Psoas muscle (tissue), 8 donors: ENCODE data around the gene NAV2. TPM values are rescaled to one million over a fixed set of nuclear protein-coding genes. Genes with fewer than 3 reads are reported as not detected.

Experiments
- ATAC-seq, 4 donors: fragments of 200-7000 bp; cut with Tn5 transposase; one replicate each; pipeline ENCODE4 v1.9.1; 2020; ENCODE audit warnings: moderate library complexity in 3 of 4, mild to moderate bottlenecking in 2 of 4
- DNase-seq, 2 donors: peaks; one replicate each; pipeline ENCODE4 v3.0.0-alpha.2; 2020
- H3K27ac ChIP-seq: fragments of 200-600 bp; one replicate; pipeline ENCODE4 v1.8.0; 2022
- H3K27me3 ChIP-seq, 3 donors: fragments of 200-600 bp in 1 of 3; one replicate each; pipeline versions ENCODE4 v1.6.1 to v1.8.0; 2013 to 2022; ENCODE audit warnings: low read length in 2 of 3, mild to moderate bottlenecking in 2 of 3, moderate library complexity in 1 of 3; ENCODE audit not compliant: insufficient read depth in 3 of 3
- H3K36me3 ChIP-seq, 2 donors: fragments of 200-600 bp in 1 of 2; one replicate each; pipeline versions ENCODE4 v1.6.1 to v1.8.0; 2013 to 2022; ENCODE audit warnings: low read depth in 1 of 2, mild to moderate bottlenecking in 1 of 2, moderate library complexity in 1 of 2; ENCODE audit not compliant: insufficient read depth in 1 of 2
- H3K4me1 ChIP-seq: fragments of 200-600 bp; one replicate; pipeline ENCODE4 v1.8.0; 2022
- H3K4me3 ChIP-seq: fragments of 200-600 bp; one replicate; pipeline ENCODE4 v1.8.0; 2022; ENCODE audit warnings: mild to moderate bottlenecking
- H3K9me3 ChIP-seq: fragments of 200-600 bp; one replicate; pipeline ENCODE4 v1.8.0; 2022
- whole genome bisulfite sequencing, 3 donors: extraction: QIAGEN DNeasy Blood & Tissue Kit; methylation state at CpG; one replicate each; pipeline versions ENCODE4 v1.1.6 to v1.1.7; 2013; 5-methylcytosine and 5-hydroxymethylcytosine counted together
- intact Hi-C, 2 donors: fragments of 100-400 bp; cut with DNase I; formaldehyde crosslinking; loops; one replicate each; pipeline versions ENCODE4 v1.11.0 to v1.14.2; 2022
- polyA plus RNA-seq, 3 donors: library from polyadenylated mRNA; stranded (reverse); fragments of 200-250 nt; gene quantifications; one replicate each; pipeline ENCODE4 v1.2.3, GENCODE V29; 2013
- total RNA-seq, 4 donors: library from RNA; stranded (reverse); fragmentation: NEBNext Ultra II Directional in 2 of 4; extraction: Animal tissue kit (Norgen Biotek cat#: 25700) in 2 of 4; gene quantifications; one replicate each; pipeline versions ENCODE4 v1.2.1 to v1.2.4, GENCODE V29; 2021 to 2023
- TF ChIP-seq, protein P1 (sequence below): fragments of 200-600 bp; IDR thresholded peaks from one replicate; pipeline ENCODE4 v1.8.0; 2022; ENCODE audit warnings: antibody characterized with exemption
- donor health status: healthy with polysubstance abuse.
- donor health status: DM: no; HTN: no; CAD: no; lungs with moderate emphysema.
- donor health status: Bipolar disorder and iron deficiency.
- donor health status: healthy.
- donor health status: DM: yes; HTN: yes; CAD: no.
- donor health status: DM: no; HTN: no; CAD: no.
- donor health status: DM: no; HTN: no; CAD: no.
- donor health status: DM: yes; HTN: yes; CAD: no.

Gene NAV2
- total and polyA plus RNA-seq, 7 donors, result 0.68 to 21.8 (median 2.9) TPM

DNA sequence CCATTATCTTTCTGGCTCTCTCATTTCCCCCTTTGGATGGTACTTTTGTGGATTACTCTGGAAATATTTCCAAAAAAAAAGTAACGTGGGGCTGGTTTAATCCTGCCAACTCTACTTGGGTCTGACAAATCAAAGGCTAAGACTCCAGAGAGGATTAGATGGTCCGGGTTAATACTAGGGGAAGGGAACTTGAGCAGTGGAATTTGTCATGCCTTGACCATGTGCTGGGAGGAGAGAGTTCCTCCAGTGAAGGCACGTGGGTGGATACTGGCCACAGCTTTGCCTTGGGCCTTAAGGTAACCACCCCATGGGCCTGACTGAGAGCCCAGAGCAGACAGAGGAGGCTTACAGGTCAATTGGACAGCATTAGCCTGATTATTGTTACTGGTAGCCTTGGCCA is 120.3 kb downstream of the NAV2 start:
- DNase-seq (no peak), ATAC-seq (peak in 1 of 4 donors; percentile 30)
- TF ChIP-seq, protein P1, sequence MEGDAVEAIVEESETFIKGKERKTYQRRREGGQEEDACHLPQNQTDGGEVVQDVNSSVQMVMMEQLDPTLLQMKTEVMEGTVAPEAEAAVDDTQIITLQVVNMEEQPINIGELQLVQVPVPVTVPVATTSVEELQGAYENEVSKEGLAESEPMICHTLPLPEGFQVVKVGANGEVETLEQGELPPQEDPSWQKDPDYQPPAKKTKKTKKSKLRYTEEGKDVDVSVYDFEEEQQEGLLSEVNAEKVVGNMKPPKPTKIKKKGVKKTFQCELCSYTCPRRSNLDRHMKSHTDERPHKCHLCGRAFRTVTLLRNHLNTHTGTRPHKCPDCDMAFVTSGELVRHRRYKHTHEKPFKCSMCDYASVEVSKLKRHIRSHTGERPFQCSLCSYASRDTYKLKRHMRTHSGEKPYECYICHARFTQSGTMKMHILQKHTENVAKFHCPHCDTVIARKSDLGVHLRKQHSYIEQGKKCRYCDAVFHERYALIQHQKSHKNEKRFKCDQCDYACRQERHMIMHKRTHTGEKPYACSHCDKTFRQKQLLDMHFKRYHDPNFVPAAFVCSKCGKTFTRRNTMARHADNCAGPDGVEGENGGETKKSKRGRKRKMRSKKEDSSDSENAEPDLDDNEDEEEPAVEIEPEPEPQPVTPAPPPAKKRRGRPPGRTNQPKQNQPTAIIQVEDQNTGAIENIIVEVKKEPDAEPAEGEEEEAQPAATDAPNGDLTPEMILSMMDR, result no peak
- no peak overlapping the region for H3K27ac ChIP-seq
- H3K4me1 ChIP-seq, result no peaks in the 10 kb centered on the region
- 53 to 82% (median 70%) methylated on average over 3 of the region's 3 CpGs for WGBS, 3 donors
- intact Hi-C loops, result no loop called here
- H3K9me3 ChIP-seq, result no peaks in the 10 kb centered on the region
- no peak overlapping the region for H3K4me3 ChIP-seq
- no peaks in the 10 kb centered on the region for H3K27me3 ChIP-seq
- H3K36me3 ChIP-seq, result peaks cover 0 to 13% of the 10 kb centered on the region in 2 donors

DNA sequence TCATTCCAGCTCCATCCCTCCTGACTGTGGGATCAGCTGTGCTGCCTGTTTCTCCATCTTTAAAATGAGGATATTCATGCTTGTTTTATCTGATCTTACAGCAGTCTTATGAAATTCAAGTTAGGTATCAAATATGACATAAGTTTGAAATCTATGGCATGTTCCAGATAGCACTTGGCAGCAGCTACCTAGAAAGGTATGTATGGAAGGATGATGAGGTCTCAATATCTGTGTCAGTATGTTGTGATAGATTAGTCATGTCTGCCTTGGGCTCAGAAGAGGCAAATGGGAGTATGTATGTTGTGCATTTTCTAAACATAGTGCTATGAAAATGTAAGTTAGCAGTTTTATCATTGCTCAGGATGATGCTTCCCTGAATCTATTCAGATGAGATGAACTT is 122.1 kb downstream of the NAV2 start:
- no peak overlapping the region for H3K4me3 ChIP-seq
- H3K9me3 ChIP-seq, result no peaks in the 10 kb centered on the region
- peaks cover 0 to 13% of the 10 kb centered on the region in 2 donors for H3K36me3 ChIP-seq
- intact Hi-C loops, result no loop called here
- H3K27me3 ChIP-seq, result no peaks in the 10 kb centered on the region
- H3K27ac ChIP-seq, result no peak overlapping the region
- no peaks in the 10 kb centered on the region for H3K4me1 ChIP-seq
- no peak for DNase-seq
- TF ChIP-seq, protein P1, result no peak
- ATAC-seq, result no peak

DNA sequence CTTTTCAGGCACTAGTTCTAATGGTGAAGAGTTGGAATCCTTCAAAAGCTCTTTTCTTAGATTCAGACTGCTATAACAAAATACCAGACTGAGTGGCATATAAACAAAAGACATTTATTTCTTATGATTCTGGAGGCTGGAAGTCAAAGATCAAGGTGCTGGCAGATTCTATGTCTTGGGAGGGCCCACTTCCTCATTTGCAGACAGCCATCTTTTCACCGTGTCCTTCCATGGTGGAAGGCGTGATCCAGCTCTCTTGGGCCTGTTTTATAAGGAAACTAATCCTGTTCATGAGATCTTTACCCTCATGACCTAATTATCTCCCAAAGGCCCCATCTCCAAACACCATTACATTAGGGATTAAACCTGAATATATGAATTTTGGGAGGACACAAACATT is 124.0 kb downstream of the NAV2 start:
- H3K27me3 ChIP-seq, result no peaks in the 10 kb centered on the region
- H3K4me3 ChIP-seq, result no peak overlapping the region
- TF ChIP-seq, protein P1, result no peak
- intact Hi-C loops, result no loop called here
- H3K4me1 ChIP-seq, result no peaks in the 10 kb centered on the region
- peaks cover 0 to 13% of the 10 kb centered on the region in 2 donors for H3K36me3 ChIP-seq
- DNase-seq, result no peak
- ATAC-seq, result no peak
- WGBS, 3 donors, result 95 to 96% (median 96%) methylated on average over 2 of the region's 2 CpGs
- H3K9me3 ChIP-seq, result no peaks in the 10 kb centered on the region
- H3K27ac ChIP-seq, result no peak overlapping the region

DNA sequence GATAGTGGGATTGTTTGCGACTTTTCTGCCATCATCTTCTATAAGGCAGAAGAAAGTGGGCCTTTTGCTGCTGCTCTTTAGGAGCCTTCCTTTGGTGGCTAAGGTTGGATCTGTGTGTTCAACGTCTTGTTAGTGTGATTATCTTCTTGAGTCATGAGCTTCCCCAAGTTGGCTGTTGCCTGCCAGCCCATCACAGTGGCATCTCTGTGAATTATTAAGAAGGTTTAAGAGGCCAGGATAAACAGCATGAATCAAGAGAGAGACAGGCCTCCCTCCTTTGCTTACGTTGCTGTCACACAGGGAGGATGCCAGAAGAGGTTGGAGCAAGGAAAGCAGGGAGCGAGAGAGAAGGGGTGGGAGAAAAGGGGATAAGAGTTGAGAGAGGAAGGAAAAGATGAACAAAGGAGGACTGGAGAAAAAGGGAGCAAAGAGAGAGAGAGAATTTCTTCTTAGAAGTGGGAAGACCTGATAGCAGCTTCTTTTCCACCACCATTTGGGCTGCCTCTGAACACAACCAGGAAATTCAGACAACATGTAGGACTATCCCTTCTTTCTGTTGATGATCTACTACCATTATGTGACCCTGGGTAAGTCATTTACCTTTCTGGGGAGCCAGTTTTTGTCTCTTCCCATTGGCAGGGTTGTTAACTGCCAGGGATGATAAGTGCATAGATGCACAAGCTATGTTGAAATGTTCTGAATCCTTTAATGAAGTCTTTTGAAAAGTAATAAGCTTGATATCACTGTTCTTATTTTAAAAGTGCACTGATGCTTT is 126.5 kb downstream of the NAV2 start:
- Histone ChIP-seq H3K4me3 (no peak overlapping the region), H3K27me3 (no peaks in the 10 kb centered on the region), H3K36me3 (no peaks in the 10 kb centered on the region), H3K27ac (no peak overlapping the region), H3K9me3 (no peaks in the 10 kb centered on the region), H3K4me1 (peaks cover 4% of the 10 kb centered on the region)
- intact Hi-C loops, result no loop called here
- DNase-seq (no peak), ATAC-seq (no peak)
- TF ChIP-seq, protein P1, result no peak
- 88 to 93% (median 92%) methylated on average over 4 of the region's 4 CpGs for WGBS, 3 donors

DNA sequence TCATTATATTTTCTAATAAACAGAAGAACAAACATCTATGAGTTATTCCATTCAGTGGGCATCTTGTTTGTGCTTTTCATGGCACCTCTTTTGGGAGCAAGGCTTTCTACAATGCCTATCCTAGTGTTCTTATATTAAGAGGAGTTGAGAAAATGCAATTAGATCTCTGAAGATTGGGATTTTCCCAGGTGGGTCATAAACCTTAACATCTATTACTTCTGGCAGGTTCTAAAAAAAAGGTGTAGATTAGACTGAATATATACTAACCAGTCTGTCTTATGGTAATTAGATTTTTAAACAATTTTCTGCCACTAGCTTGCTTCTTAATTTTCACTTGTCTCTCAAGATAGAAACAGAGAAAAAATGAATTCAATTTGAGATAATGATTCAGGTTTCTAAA is 128.3 kb downstream of the NAV2 start:
- H3K27me3 ChIP-seq, result no peaks in the 10 kb centered on the region
- H3K4me1 ChIP-seq, result peaks cover 4% of the 10 kb centered on the region
- ATAC-seq (no peak), DNase-seq (no peak)
- no peak overlapping the region for H3K4me3 ChIP-seq
- TF ChIP-seq, protein P1, result no peak
- intact Hi-C loops, result no loop called here
- H3K27ac ChIP-seq, result no peak overlapping the region
- no peaks in the 10 kb centered on the region for H3K9me3 ChIP-seq
- no peaks in the 10 kb centered on the region for H3K36me3 ChIP-seq
